ENCODE data around the gene TMEM44.

GRCh38 chr3:194607592-194608389 lies 25.4 kb downstream of the TMEM44 start:
- no peak for TF ChIP-seq ZNF174 (CRISPR knock-in tag; IDR thresholded peaks at IDR 0.05)
- TF ChIP-seq GABPA (tag; conservative IDR thresholded peaks at IDR 0.05; ENCODE audit: low read depth) = no peak
- no peak for TF ChIP-seq HNRNPUL1 (IDR thresholded peaks at IDR 0.05; ENCODE audit: low read length)
- no peak for TF ChIP-seq ZBTB8A (IDR thresholded peaks at IDR 0.05; ENCODE audit: partially characterized antibody)
- no peak for TF ChIP-seq POLR2AphosphoS5 (IDR thresholded peaks at IDR 0.05; ENCODE audit: control insufficient read depth, insufficient read depth, low read depth, low read length)
- TF ChIP-seq GMEB1 (CRISPR knock-in tag; IDR thresholded peaks at IDR 0.05) = no peak
- peak in 2 of 3 experiments; percentile 2 to 53; a peak in 2 of 6 replicates for TF ChIP-seq CTCF (IDR thresholded peaks at IDR 0.05 in 2 of 3, conservative IDR thresholded peaks at IDR 0.05 in 1 of 3; ENCODE audit: insufficient read depth in 2 of 3, low read depth in 1 of 3, low read length in 3 of 3)
- no peak for TF ChIP-seq ZNF274 (IDR thresholded peaks at IDR 0.05; ENCODE audit: borderline replicate concordance, low read depth, low read length)
- TF ChIP-seq PKNOX1 (IDR thresholded peaks at IDR 0.05) = no peak
- TF ChIP-seq ATF2 (CRISPR knock-in tag; IDR thresholded peaks at IDR 0.05) = no peak
